ENCODE measurements around the gene CHIC1. TPM values are rescaled to one million over a fixed set of nuclear protein-coding genes. Genes with fewer than 3 reads are reported as not detected.
"Not testable (repeated sequence)": the region's sequence is repeated elsewhere in the genome, so short reads cannot be mapped to it uniquely, and the experiment has no call there.

The CHIC1 gene
- 2.7 TPM for total RNA-seq

- peak; percentile 58 to 78 (median 75) for DNase-seq (ENCODE audit: low read depth in 2 of 3, low spot score in 2 of 3)
Observed at GRCh38 chrX:73562984-73563737, at the start of gene CHIC1. Gene CHIC1, plus strand, starts transcription at chrX:73563197. Its CDS starts 88 bp downstream, at chrX:73563285.

- not testable (repeated sequence) for DNase-seq (ENCODE audit: low read depth in 2 of 3, low spot score in 2 of 3)
Observed at GRCh38 chrX:73522823-73523222, 40.2 kb upstream of the CHIC1 start.

GRCh38 chrX:73524906-73525305 is 38.1 kb upstream of the CHIC1 start:
- no peak for DNase-seq (ENCODE audit: low read depth in 2 of 3, low spot score in 2 of 3)

GRCh38 chrX:73525928-73526690 is 36.9 kb upstream of the CHIC1 start:
- DNase-seq (ENCODE audit: low read depth in 2 of 3, low spot score in 2 of 3), result no peak

- DNase-seq (ENCODE audit: low read depth in 2 of 3, low spot score in 2 of 3), result not testable (repeated sequence)
Observed at GRCh38 chrX:73531655-73532054, 31.3 kb upstream of the CHIC1 start.

GRCh38 chrX:73556159-73556558 is 6.8 kb upstream of the CHIC1 start:
- DNase-seq (ENCODE audit: low read depth in 2 of 3, low spot score in 2 of 3), result no peak

- no peak for DNase-seq (ENCODE audit: low read depth in 2 of 3, low spot score in 2 of 3)
Observed at GRCh38 chrX:73561801-73562200, 1.2 kb upstream of the CHIC1 start.

GRCh38 chrX:73562458-73562857 is 539 bp upstream of the CHIC1 start:
- no peak for DNase-seq (ENCODE audit: low read depth in 2 of 3, low spot score in 2 of 3)

- DNase-seq (ENCODE audit: low read depth in 2 of 3, low spot score in 2 of 3), result peak in 1 of 3 donors; percentile 34
Observed at GRCh38 chrX:73563738-73564068, 706 bp downstream of the CHIC1 start.

- no peak for DNase-seq (ENCODE audit: low read depth in 2 of 3, low spot score in 2 of 3)
Observed at GRCh38 chrX:73577361-73577760, 14.4 kb downstream of the CHIC1 start.

- no peak for DNase-seq (ENCODE audit: low read depth in 2 of 3, low spot score in 2 of 3)
Observed at GRCh38 chrX:73581002-73581628, 18.1 kb downstream of the CHIC1 start.

- DNase-seq (ENCODE audit: low read depth in 2 of 3, low spot score in 2 of 3), result not testable (repeated sequence)
Observed at GRCh38 chrX:73597758-73598157, 34.8 kb downstream of the CHIC1 start.

- DNase-seq (ENCODE audit: low read depth in 2 of 3, low spot score in 2 of 3), result no peak
Observed at GRCh38 chrX:73615022-73615421, 52.0 kb downstream of the CHIC1 start.

- not testable (repeated sequence) for DNase-seq (ENCODE audit: low read depth in 2 of 3, low spot score in 2 of 3)
Observed at GRCh38 chrX:73641669-73642068, 78.7 kb downstream of the CHIC1 start.

- no peak for DNase-seq (ENCODE audit: low read depth in 2 of 3, low spot score in 2 of 3)
Observed at GRCh38 chrX:73647212-73647611, 84.2 kb downstream of the CHIC1 start.

GRCh38 chrX:73647632-73648322 is 84.8 kb downstream of the CHIC1 start:
- no peak for DNase-seq (ENCODE audit: low read depth in 2 of 3, low spot score in 2 of 3)

- not testable (repeated sequence) for DNase-seq (ENCODE audit: low read depth in 2 of 3, low spot score in 2 of 3)
Observed at GRCh38 chrX:73661322-73661721, 98.3 kb downstream of the CHIC1 start.

GRCh38 chrX:73668779-73669178 is 105.8 kb downstream of the CHIC1 start:
- DNase-seq (ENCODE audit: low read depth in 2 of 3, low spot score in 2 of 3), result no peak

GRCh38 chrX:73681408-73681807 is 118.4 kb downstream of the CHIC1 start:
- no peak for DNase-seq (ENCODE audit: low read depth in 2 of 3, low spot score in 2 of 3)

- no peak for DNase-seq (ENCODE audit: low read depth in 2 of 3, low spot score in 2 of 3)
Observed at GRCh38 chrX:73683236-73683859, 120.4 kb downstream of the CHIC1 start.

GRCh38 chrX:73707014-73707413 is 144.0 kb downstream of the CHIC1 start:
- DNase-seq (ENCODE audit: low read depth in 2 of 3, low spot score in 2 of 3), result not testable (repeated sequence)
